ENCODE results near the gene GALNT18. TPM values are rescaled to one million over a fixed set of nuclear protein-coding genes. Genes with fewer than 3 reads are reported as not detected.

GALNT18 gene
- polyA plus RNA-seq, 1 donor from 2014 or later: 7.6 TPM

GRCh38 chr11:11372461-11372860 lies 249.3 kb downstream of the GALNT18 start:
- Histone ChIP-seq H4K20me1 (ENCODE audit: insufficient read depth) (no peaks in the 10 kb centered on the region), H3K36me3 (ENCODE audit: insufficient read depth, low read length) (no peaks in the 10 kb centered on the region), H3K9ac (ENCODE audit: low read length) (no peak overlapping the region), H3K9me2 (ENCODE audit: insufficient read depth, low read length) (no peaks in the 10 kb centered on the region), H3K4me2 (ENCODE audit: low read length) (no peak overlapping the region), H3K4me3 (ENCODE audit: low read length) (no peak overlapping the region), H3K9me3 (ENCODE audit: low read length) (no peaks in the 10 kb centered on the region), H3F3A (ENCODE audit: insufficient read depth, low read length, poor library complexity, severe bottlenecking) (no peaks in the 10 kb centered on the region), H3K79me2 (replicated peaks; ENCODE audit: insufficient read depth, low read length) (no peaks in the 10 kb centered on the region), H3K27me3 (ENCODE audit: insufficient read depth, low read depth, low read length) (no peaks in the 10 kb centered on the region), H3K27ac (ENCODE audit: low read length) (no peak overlapping the region), H2AFZ (ENCODE audit: low read depth, low read length) (no peak overlapping the region)
- TF ChIP-seq REST (IDR thresholded peaks at IDR 0.05; ENCODE audit: borderline replicate concordance): no peak
- TF ChIP-seq POLR2AphosphoS5 (IDR thresholded peaks at IDR 0.05): no peak
- no peak for TF ChIP-seq EP300 (conservative IDR thresholded peaks at IDR 0.05; ENCODE audit: poor library complexity, severe bottlenecking)
- no peak for TF ChIP-seq EZH2 (IDR thresholded peaks at IDR 0.05; ENCODE audit: borderline replicate concordance, insufficient read depth, low read length, poor library complexity, severe bottlenecking)
- TF ChIP-seq TAF1 (IDR thresholded peaks at IDR 0.05; ENCODE audit: low read depth): no peak
- TF ChIP-seq RAD21 (conservative IDR thresholded peaks at IDR 0.05): no peak
- TF ChIP-seq MXI1 (conservative IDR thresholded peaks at IDR 0.05; ENCODE audit: poor library complexity, severe bottlenecking): no peak
- TF ChIP-seq CTCF (IDR thresholded peaks at IDR 0.05; ENCODE audit: poor library complexity, severe bottlenecking): no peak
- no peak for TF ChIP-seq SMC3 (conservative IDR thresholded peaks at IDR 0.05; ENCODE audit: poor library complexity)

- no peak for TF ChIP-seq MXI1 (conservative IDR thresholded peaks at IDR 0.05; ENCODE audit: poor library complexity, severe bottlenecking)
- no peak for TF ChIP-seq POLR2AphosphoS5 (IDR thresholded peaks at IDR 0.05)
- H3K9ac ChIP-seq (ENCODE audit: low read length): no peak overlapping the region
Measured at GRCh38 chr11:11370962-11371303, 250.9 kb downstream of the GALNT18 start.

More at GRCh38 chr11:11370962-11371303, 250.9 kb downstream of the GALNT18 start:
- no peaks in the 10 kb centered on the region for H3K79me2 ChIP-seq (replicated peaks; ENCODE audit: insufficient read depth, low read length)
- H3K9me3 ChIP-seq (ENCODE audit: low read length): no peaks in the 10 kb centered on the region
- H3K27me3 ChIP-seq (ENCODE audit: insufficient read depth, low read depth, low read length): no peaks in the 10 kb centered on the region
- no peak overlapping the region for H2AFZ ChIP-seq (ENCODE audit: low read depth, low read length)
- no peaks in the 10 kb centered on the region for H3F3A ChIP-seq (ENCODE audit: insufficient read depth, low read length, poor library complexity, severe bottlenecking)
- H3K27ac ChIP-seq (ENCODE audit: low read length): no peak overlapping the region
- no peaks in the 10 kb centered on the region for H4K20me1 ChIP-seq (ENCODE audit: insufficient read depth)
- no peaks in the 10 kb centered on the region for H3K36me3 ChIP-seq (ENCODE audit: insufficient read depth, low read length)
- H3K4me3 ChIP-seq (ENCODE audit: low read length): no peak overlapping the region
- no peaks in the 10 kb centered on the region for H3K9me2 ChIP-seq (ENCODE audit: insufficient read depth, low read length)
- H3K4me2 ChIP-seq (ENCODE audit: low read length): no peak overlapping the region

All from neural cell (in vitro differentiated cells).